Peyer's patch (tissue), 4 donors: ENCODE results near the gene POLR1A. TPM values are rescaled to one million over a fixed set of nuclear protein-coding genes. Genes with fewer than 3 reads are reported as not detected.

ENCODE experiments used
- DNase-seq, 3 donors: peaks; one replicate each; pipeline ENCODE4 v3.0.0-alpha.2; 2017 to 2019
- H3K27ac ChIP-seq, 4 donors: fragments of 200-600 bp; sonication (generic); one replicate each; pipeline ENCODE4 v1.5.1; 2016 to 2019
- H3K27me3 ChIP-seq, 2 donors: fragments of 200-600 bp; sonication (generic); one replicate each; pipeline ENCODE4 v1.5.1; 2019
- H3K36me3 ChIP-seq, 3 donors: fragments of 200-600 bp; sonication (generic); one replicate each; pipeline ENCODE4 v1.5.1; 2016 to 2019
- H3K4me1 ChIP-seq, 4 donors: fragments of 200-600 bp; sonication (generic); one replicate each; pipeline ENCODE4 v1.5.1; 2016 to 2019
- H3K4me3 ChIP-seq, 4 donors: fragments of 200-600 bp; sonication (generic); 1 replicate in 3 of 4; 2 replicates in 1 of 4; pipeline ENCODE4 v1.5.1; 2016 to 2019; ENCODE audit warnings: mild to moderate bottlenecking in 1 of 4
- H3K9me3 ChIP-seq, 4 donors: fragments of 200-600 bp; sonication (generic); one replicate each; pipeline ENCODE4 v1.5.1; 2016 to 2019; ENCODE audit warnings: mild to moderate bottlenecking in 1 of 4
- CTCF ChIP-seq, 6 experiments: fragments of 450-650 bp in 4 of 6; fragments of 200-600 bp in 2 of 6; sonication (generic) in 1 of 6; IDR thresholded peaks; one replicate each; pipeline ENCODE4 v1.5.1; 2017 to 2019; ENCODE audit warnings: antibody characterized with exemption in 6 of 6, mild to moderate bottlenecking in 3 of 6, moderate library complexity in 1 of 6
- POLR2A ChIP-seq, 2 donors: fragments of 450-650 bp; IDR thresholded peaks; one replicate each; pipeline ENCODE4 v1.5.1; 2017; ENCODE audit warnings: antibody characterized with exemption in 2 of 2, mild to moderate bottlenecking in 2 of 2, moderate library complexity in 2 of 2
- total RNA-seq, 4 donors: library from RNA; depleted of rRNA; stranded (reverse); fragments of >200 nt; gene quantifications; one replicate each; pipeline ENCODE4 v1.1.0, GENCODE V29; 2016

POLR1A gene
- 10 to 100 TPM in 3 of 4 donors, 1 to 10 TPM in 1; 9.1 to 27.2 (median 15.4) TPM for total RNA-seq

GRCh38 chr2:86105252-86105968 is at the start of gene POLR1A:
TSS of gene POLR1A (minus strand) at chr2:86105886. CDS start at chr2:86105776, 110 bp downstream.
- Histone ChIP-seq H3K9me3 (no peaks in the 10 kb centered on the region), H3K4me1 (peaks cover 0 to 31% (median 5%) of the 10 kb centered on the region in 4 donors), H3K27ac (peak within 1 kb of the TSS; percentile 66 to 85 (median 82)), H3K36me3 (peaks cover 0 to 10% (median 0%) of the 10 kb centered on the region in 3 donors), H3K27me3 (no peaks in the 10 kb centered on the region), H3K4me3 (peak within 1 kb of the TSS; percentile 64 to 91 (median 70))
- TF ChIP-seq CTCF (IDR thresholded peaks at IDR 0.05) (peak in 1 of 6 experiments; percentile 12), POLR2A (IDR thresholded peaks at IDR 0.05) (no peak)
- peak; percentile 86 to 95 (median 88) for DNase-seq

- no peaks in the 10 kb centered on the region for H3K9me3 ChIP-seq
- H3K36me3 ChIP-seq: peaks cover 0 to 76% (median 0%) of the 10 kb centered on the region in 3 donors
- H3K27ac ChIP-seq: no peak overlapping the region
- TF ChIP-seq POLR2A (IDR thresholded peaks at IDR 0.05): no peak
- TF ChIP-seq CTCF (IDR thresholded peaks at IDR 0.05): no peak
- no peaks in the 10 kb centered on the region for H3K27me3 ChIP-seq
- DNase-seq: no peak
- H3K4me3 ChIP-seq: no peak overlapping the region
- no peaks in the 10 kb centered on the region for H3K4me1 ChIP-seq
Measured at GRCh38 chr2:86150502-86150901, 44.8 kb upstream of the POLR1A start.

- no peaks in the 10 kb centered on the region for H3K9me3 ChIP-seq
- H3K4me1 ChIP-seq: no peaks in the 10 kb centered on the region
- H3K27ac ChIP-seq: no peak overlapping the region
- peaks cover 0 to 92% (median 0%) of the 10 kb centered on the region in 3 donors for H3K36me3 ChIP-seq
- H3K4me3 ChIP-seq: no peak overlapping the region
- TF ChIP-seq POLR2A (IDR thresholded peaks at IDR 0.05) (no peak), CTCF (IDR thresholded peaks at IDR 0.05) (no peak)
- no peak for DNase-seq
- no peaks in the 10 kb centered on the region for H3K27me3 ChIP-seq
Measured at GRCh38 chr2:86147793-86148192, 42.1 kb upstream of the POLR1A start.

DNA sequence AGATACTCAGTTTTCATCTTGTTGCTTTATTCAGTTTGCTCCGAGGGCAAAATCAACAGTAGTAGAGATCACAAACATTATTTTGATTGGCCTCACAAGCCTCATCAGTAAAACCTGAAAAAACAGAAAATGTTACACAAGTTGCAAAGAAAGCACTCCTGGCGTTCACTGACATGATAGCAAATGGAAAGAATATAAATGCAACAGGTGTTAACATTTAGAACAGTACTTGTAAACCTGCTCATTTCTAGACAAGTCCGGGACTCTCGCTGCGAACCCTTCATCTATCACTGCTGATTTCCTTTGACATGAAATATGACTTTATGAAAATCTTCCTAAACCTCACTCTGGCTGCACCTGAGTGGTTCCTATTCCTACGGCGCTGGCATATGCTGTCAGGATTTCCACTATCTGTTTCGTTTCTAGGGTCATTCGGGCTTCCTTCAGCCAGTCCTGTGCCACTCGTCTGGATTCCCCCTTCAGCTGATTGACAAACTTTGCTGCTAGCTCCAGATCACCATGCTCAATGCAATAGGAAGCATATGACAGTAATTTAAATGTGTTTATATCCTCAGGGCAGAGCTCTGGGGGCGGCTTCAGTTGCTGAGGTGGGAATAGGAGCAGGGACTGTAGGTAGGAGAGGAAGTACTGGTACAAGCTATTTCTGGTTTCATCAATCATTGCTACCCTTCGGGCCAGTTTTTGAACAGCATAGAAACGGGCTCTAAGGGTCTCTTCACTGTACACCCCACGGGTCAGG is 38.4 kb upstream of the POLR1A start:
- no peak overlapping the region for H3K27ac ChIP-seq
- H3K9me3 ChIP-seq: no peaks in the 10 kb centered on the region
- H3K4me1 ChIP-seq: no peaks in the 10 kb centered on the region
- H3K4me3 ChIP-seq: no peak overlapping the region
- TF ChIP-seq CTCF (IDR thresholded peaks at IDR 0.05): no peak
- no peak for TF ChIP-seq POLR2A (IDR thresholded peaks at IDR 0.05)
- H3K36me3 ChIP-seq: peaks cover 0 to 90% (median 0%) of the 10 kb centered on the region in 3 donors
- no peak for DNase-seq
- H3K27me3 ChIP-seq: no peaks in the 10 kb centered on the region

DNA sequence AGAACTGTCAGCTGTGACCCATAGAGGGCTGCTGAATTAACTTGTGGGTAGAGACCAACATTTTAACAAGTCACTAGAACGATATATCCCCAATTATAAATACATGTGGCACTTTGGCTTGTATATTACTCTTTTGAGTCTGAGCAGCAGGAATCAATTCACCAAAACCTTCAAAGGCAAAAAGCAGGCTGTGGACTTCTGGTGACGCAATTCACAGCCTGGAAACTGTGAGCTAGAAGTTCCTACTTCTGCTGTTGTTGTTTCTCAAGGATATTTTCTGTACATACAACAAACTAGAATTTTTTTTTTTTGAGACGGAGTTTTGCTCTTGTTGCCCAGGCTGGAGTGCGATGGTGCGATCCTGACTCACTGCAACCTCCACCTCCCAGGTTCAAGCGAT is 37.6 kb upstream of the POLR1A start:
- peaks cover 0 to 90% (median 0%) of the 10 kb centered on the region in 3 donors for H3K36me3 ChIP-seq
- DNase-seq: no peak
- no peaks in the 10 kb centered on the region for H3K27me3 ChIP-seq
- no peaks in the 10 kb centered on the region for H3K9me3 ChIP-seq
- H3K4me1 ChIP-seq: no peaks in the 10 kb centered on the region
- no peak overlapping the region for H3K27ac ChIP-seq
- TF ChIP-seq POLR2A (IDR thresholded peaks at IDR 0.05): no peak
- H3K4me3 ChIP-seq: no peak overlapping the region
